Measurements from ENCODE around the gene CCR5AS.
"Not testable (repeated sequence)": the region's sequence is repeated elsewhere in the genome, so short reads cannot be mapped to it uniquely, and the experiment has no call there.

DNA sequence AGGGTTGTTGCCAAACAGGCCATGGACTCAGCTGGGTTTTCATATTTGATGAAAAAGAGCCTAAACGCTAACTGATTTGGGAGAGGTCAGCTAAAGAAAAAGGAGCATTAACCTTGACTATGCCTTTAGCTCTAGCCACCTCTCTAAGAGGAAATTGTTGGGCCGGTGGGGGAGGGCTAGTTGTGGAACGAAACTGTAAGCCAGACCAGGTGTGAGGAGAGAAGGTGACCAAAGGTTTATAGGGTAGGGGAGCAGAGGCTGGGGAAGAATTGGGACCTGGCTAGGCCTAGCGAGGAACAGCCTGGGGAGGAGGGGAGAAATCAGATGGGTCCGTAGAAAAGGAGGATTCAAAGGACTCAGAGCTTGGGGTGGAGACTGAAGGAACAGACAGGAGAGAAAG is 15.3 kb downstream of the CCR5AS start:
- TF ChIP-seq, protein P1, sequence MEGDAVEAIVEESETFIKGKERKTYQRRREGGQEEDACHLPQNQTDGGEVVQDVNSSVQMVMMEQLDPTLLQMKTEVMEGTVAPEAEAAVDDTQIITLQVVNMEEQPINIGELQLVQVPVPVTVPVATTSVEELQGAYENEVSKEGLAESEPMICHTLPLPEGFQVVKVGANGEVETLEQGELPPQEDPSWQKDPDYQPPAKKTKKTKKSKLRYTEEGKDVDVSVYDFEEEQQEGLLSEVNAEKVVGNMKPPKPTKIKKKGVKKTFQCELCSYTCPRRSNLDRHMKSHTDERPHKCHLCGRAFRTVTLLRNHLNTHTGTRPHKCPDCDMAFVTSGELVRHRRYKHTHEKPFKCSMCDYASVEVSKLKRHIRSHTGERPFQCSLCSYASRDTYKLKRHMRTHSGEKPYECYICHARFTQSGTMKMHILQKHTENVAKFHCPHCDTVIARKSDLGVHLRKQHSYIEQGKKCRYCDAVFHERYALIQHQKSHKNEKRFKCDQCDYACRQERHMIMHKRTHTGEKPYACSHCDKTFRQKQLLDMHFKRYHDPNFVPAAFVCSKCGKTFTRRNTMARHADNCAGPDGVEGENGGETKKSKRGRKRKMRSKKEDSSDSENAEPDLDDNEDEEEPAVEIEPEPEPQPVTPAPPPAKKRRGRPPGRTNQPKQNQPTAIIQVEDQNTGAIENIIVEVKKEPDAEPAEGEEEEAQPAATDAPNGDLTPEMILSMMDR (IDR thresholded peaks at IDR 0.05; ENCODE audit: low read depth, low read length): not testable (repeated sequence)
- not testable (repeated sequence) for TF ChIP-seq EZH2phosphoT487 (IDR thresholded peaks at IDR 0.05; ENCODE audit: low read depth)

Data from OCI-LY3 (cell line).